Endothelial cell of umbilical vein (primary cell): ENCODE data around the gene PHLDB2.

Experiments
- CTCF ChIP-seq, 2 donors: IDR thresholded peaks; 1 replicate in 1 of 2; 2 replicates in 1 of 2; pipeline ENCODE4 v1.5.1; 2011; ENCODE audit warnings: low read length in 2 of 2, mild to moderate bottlenecking in 2 of 2, moderate library complexity in 2 of 2, control low read depth in 1 of 2, inconsistent platforms in 1 of 2, low read depth in 1 of 2; ENCODE audit not compliant: insufficient read depth in 1 of 2; ENCODE audit errors: extremely low read depth in 1 of 2
- EZH2 ChIP-seq: IDR thresholded peaks from 2 replicates; pipeline ENCODE4 v1.6.1; 2012; ENCODE audit warnings: borderline replicate concordance, low read depth, mild to moderate bottlenecking, moderate library complexity, low read length, inconsistent platforms; ENCODE audit not compliant: severe bottlenecking
- GATA2 ChIP-seq: IDR thresholded peaks from 2 replicates; pipeline ENCODE4 v1.7.0; 2011; ENCODE audit warnings: low read depth, mild to moderate bottlenecking, moderate library complexity, mixed read lengths, low read length; ENCODE audit not compliant: insufficient read length, insufficient read depth
- POLR2A ChIP-seq: IDR thresholded peaks from 2 replicates; pipeline ENCODE4 v1.6.1; 2012; ENCODE audit warnings: low read depth, mild to moderate bottlenecking, control low read depth, low read length
- POLR2AphosphoS5 ChIP-seq: IDR thresholded peaks from 2 replicates; pipeline ENCODE4 v1.6.1; 2012; ENCODE audit warnings: low read depth, mild to moderate bottlenecking, control low read depth, low read length, moderate library complexity; ENCODE audit not compliant: insufficient read depth

- TF ChIP-seq EZH2, result no peak
- no peak for TF ChIP-seq CTCF (IDR thresholded peaks at IDR 0.05; ENCODE audit: extremely low read depth in 1 of 2, insufficient read depth in 1 of 2, low read depth in 1 of 2, low read length in 2 of 2)
- TF ChIP-seq POLR2A, result no peak
- TF ChIP-seq GATA2, result no peak
- TF ChIP-seq POLR2AphosphoS5, result no peak
Measured at GRCh38 chr3:111907151-111907550, 48.1 kb downstream of the PHLDB2 start.
